ENCODE data around the gene EME2.
A peak's percentile ranks its signal among the peaks of the same experiment; 100 is the strongest.

EME2 gene

DNA sequence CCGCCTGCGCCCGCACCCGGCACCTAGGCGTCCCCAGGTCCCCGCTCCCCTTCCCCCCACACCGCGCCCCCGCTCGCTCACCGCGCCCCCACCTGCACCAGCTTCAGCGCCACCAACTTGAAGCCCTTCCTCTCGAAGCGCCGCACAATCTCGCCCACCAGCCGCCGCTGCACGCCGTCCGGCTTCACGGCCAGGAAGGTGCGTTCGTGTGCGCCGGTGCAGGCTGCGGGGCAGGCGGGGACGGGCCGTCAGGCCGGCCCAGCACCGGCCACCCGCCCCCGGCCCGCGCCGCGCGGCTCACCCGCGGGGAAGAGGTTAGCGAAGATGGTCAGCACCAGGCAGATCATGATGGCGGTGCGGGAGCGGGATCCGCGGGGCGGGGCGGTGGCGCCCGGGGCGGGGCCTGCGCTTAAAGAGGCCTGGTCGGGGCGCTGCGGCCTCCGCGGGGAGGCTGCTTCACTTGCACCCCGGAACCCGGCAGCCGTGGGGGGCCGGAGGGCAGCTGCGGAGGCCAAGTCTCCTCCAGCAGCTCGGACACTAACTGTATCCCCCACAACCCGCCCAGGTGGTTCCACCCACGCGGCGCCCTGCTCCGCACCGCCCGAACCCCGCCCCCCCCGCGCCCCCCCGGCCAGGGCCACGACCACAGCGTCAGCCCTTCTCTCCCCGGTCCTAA lies 1.3 kb upstream of the EME2 start, which contains the start of gene NME3:
TSS of gene NME3 (minus strand) at position 356 of the 676 bp plus-strand sequence. CDS start at position 347, 9 bp downstream.
- TF ChIP-seq, protein P1, sequence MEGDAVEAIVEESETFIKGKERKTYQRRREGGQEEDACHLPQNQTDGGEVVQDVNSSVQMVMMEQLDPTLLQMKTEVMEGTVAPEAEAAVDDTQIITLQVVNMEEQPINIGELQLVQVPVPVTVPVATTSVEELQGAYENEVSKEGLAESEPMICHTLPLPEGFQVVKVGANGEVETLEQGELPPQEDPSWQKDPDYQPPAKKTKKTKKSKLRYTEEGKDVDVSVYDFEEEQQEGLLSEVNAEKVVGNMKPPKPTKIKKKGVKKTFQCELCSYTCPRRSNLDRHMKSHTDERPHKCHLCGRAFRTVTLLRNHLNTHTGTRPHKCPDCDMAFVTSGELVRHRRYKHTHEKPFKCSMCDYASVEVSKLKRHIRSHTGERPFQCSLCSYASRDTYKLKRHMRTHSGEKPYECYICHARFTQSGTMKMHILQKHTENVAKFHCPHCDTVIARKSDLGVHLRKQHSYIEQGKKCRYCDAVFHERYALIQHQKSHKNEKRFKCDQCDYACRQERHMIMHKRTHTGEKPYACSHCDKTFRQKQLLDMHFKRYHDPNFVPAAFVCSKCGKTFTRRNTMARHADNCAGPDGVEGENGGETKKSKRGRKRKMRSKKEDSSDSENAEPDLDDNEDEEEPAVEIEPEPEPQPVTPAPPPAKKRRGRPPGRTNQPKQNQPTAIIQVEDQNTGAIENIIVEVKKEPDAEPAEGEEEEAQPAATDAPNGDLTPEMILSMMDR (conservative IDR thresholded peaks at IDR 0.05; ENCODE audit: low read length): no peak
- H3K4me3 ChIP-seq (ENCODE audit: low read length): peak within 1 kb of the TSS; percentile 76
- DNase-seq (ENCODE audit: low read depth): peak; percentile 54

DNA sequence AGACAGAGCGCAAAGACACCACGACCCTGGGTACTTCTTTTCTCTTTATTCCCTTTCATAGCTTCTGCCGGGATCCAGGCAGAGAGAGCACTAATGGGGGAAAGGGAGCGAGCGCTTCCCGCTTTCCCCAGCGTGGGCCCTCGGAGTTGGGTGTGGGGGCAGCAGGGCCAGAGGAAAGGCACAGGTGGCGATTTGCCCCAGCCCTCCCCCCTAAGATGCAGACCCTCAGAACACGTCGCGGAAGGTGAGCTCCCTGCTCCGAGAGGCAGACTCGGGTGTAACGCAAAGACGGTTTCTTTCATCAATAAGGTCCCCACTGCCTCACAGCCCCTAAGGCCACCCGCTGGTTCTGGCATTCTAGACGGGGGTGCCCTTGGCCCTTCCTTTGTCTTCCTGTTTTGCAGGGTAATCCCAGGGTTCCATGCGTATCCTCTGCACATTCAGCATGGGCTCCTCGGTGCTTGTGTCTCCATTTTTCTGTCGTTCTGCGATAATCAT lies 697 bp upstream of the EME2 start:
- DNase-seq (ENCODE audit: low read depth): no peak
- TF ChIP-seq, protein P1 (conservative IDR thresholded peaks at IDR 0.05; ENCODE audit: low read length): no peak
- peak overlapping the region; percentile 76 for H3K4me3 ChIP-seq (ENCODE audit: low read length)

DNA sequence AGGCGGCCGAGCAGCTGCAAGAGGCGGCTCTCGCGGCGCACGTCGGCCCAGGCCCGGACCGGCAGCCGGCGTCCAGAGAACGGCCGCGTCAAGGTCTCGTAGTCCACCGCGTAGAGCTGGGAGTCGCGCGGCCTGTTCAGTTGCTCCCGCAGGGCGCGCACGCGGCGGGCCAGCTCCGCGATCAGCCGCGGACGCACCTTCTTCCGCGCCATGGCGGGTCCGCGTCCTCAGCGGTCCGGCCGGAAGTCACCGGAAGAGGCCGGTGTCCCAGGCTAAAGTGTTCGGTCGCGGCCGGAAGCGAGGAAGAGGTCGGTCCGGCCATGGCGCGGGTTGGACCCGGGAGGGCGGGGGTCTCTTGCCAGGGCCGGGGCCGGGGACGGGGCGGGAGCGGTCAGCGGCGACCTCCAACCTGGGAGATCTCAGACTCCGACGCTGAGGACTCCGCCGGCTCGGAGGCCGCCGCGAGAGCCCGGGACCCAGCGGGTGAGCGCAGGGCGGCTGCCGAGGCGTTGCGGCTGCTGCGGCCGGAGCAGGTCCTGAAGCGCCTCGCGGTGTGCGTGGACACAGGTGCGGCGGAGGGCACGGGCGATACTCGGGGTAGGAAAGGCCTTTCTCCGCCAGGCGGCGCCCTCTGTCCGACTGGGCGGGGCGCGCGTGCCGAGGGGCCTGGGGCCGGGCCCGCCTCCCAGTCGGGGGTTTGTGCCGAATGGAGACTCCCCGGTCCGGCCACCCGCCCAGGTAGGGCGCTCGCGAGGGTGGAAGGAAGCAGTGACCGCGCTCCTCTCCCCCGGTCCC lies 495 bp downstream of the EME2 start, which contains the start of gene MRPS34:
TSS of gene MRPS34 (minus strand) at position 227 of the 795 bp plus-strand sequence. CDS start at position 212, 15 bp downstream.
- TF ChIP-seq, protein P1 (conservative IDR thresholded peaks at IDR 0.05; ENCODE audit: low read length): peak; percentile 52
- peak; percentile 80 for DNase-seq (ENCODE audit: low read depth)
- H3K4me3 ChIP-seq (ENCODE audit: low read length): peak within 1 kb of the TSS; percentile 76

DNA sequence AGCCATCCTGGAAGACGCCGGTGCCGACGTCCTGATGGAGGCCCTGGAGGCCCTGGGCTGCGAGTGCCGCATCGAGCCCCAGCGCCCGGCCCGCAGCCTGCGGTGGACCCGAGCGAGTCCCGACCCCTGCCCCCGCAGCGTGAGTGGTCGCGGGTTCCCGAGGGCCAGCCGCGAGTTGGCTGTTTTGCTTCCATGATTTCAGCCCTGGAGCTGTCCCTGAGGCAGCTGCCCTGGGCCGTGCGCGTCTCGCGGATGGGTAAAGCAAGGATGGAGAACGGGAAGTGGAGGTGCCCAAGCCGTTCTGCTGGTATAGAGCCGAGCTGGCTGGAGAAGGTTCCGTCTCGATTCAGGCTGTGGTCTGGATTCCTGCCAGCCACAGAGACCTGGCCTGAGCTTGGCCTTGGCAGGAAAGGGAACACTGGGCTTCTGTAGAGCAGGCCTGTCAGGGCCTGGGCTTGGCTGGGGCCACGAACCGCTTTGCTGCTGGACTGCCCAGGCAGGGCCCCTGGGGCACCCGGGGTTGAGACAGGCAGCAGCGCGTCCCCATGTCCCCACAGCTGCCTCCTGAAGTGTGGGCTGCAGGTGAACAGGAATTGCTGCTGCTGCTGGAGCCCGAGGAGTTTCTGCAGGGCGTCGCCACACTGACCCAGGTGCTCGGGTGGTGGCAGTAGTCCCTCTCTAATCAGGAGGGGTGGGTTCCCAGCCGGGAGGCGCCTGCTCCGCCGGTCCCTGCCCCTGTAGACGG lies 1.3 kb downstream of the EME2 start:
- peak overlapping the region; percentile 76 for H3K4me3 ChIP-seq (ENCODE audit: low read length)
- TF ChIP-seq, protein P1 (conservative IDR thresholded peaks at IDR 0.05; ENCODE audit: low read length): no peak
- peak; percentile 50 for DNase-seq (ENCODE audit: low read depth)

DNA sequence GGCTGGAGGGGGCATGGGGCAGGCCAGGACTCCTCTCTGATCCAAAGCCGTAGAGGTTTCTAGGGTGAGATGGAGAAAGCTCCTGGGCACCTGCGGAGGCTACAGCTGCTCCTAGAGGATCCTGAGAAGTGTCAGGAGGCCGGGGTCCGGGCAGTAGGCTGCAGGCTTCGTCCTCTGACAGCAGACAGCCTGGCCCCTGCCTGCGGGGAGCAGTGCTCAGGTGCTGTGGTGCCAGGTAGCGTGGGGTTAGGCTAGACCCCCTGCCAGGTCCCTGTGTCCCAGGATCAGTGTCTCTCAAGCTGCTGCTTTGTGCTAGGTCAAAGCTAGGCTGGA lies 1.8 kb downstream of the EME2 start:
- H3K4me3 ChIP-seq (ENCODE audit: low read length): peak overlapping the region; percentile 76
- DNase-seq (ENCODE audit: low read depth): no peak
- TF ChIP-seq, protein P1 (conservative IDR thresholded peaks at IDR 0.05; ENCODE audit: low read length): no peak

DNA sequence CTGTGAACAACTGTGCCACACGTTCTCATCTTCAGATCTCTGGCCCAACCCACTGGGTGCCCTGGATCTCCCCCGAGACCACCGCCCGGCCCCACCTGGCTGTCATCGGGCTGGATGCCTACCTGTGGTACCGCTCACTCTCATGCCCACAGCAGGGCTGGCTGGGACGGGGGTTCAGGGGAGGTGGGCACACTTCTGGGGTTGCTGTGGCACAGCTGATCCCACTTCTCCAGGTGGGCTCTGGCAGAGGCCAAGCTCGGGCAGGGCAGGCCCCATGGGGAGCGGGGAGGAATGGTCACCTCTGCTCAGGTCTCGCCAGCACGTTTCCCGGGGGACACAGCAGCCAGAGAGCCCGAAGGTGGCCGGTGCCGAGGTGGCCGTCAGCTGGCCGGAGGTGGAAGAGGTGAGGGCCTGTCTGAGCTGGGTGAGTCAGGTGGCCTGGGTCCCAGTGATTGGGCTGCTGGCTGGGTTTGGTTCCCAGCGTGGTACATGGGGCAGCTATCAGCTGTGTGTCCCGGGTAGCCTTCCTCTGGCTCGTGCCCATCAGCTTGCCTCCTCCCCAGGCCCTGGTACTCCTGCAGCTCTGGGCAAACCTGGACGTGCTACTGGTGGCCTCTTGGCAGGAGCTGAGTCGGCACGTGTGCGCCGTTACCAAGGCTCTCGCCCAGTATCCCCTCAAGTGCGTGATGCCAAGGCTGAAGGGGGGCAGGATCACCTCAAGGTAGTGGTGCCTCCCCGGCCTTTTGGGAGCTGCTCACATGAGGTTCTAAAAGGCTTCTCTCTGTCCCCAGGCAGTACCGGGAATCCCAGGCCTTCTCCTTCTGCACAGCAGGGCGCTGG lies 2.6 kb downstream of the EME2 start:
- no peak overlapping the region for H3K4me3 ChIP-seq (ENCODE audit: low read length)
- no peak for DNase-seq (ENCODE audit: low read depth)
- TF ChIP-seq, protein P1 (conservative IDR thresholded peaks at IDR 0.05; ENCODE audit: low read length): no peak
